WTC11 (cell line): ENCODE results near the gene SLC25A25. TPM values are rescaled to one million over a fixed set of nuclear protein-coding genes. Genes with fewer than 3 reads are reported as not detected.
A peak's percentile ranks its signal among the peaks of the same experiment; 100 is the strongest.

Experiments used
- ATAC-seq: fragments of 200-7000 bp; cut with Tn5 transposase; 2 replicates; pipeline ENCODE4 v1.10.0; 2021; ENCODE audit warnings: mild to moderate bottlenecking, moderate library complexity
- CTCF ChIA-PET: fragments of 300-600 bp; sonication (Branson Sonifier 250); formaldehyde crosslinking; loops from one replicate; lab custom pipeline; 2021; ENCODE audit warnings: antibody characterized with exemption; lab: Charles Lee
- POLR2A ChIA-PET: fragments of 350-600 bp; sonication (Branson Sonifier 250); formaldehyde crosslinking; loops from one replicate; lab custom pipeline; 2021; ENCODE audit warnings: antibody characterized with exemption; lab: Charles Lee
- DNase-seq: peaks from one replicate; pipeline ENCODE4 v3.0.0; 2021; ENCODE audit warnings: low spot score
- H3K27ac Mint-ChIP-seq: 2 replicates; pipeline ENCODE4 v1.8.0; 2021; ENCODE audit warnings: mixed read lengths
- H3K27me3 Mint-ChIP-seq: 2 replicates; pipeline ENCODE4 v1.8.0; 2021; ENCODE audit warnings: low read depth, mild to moderate bottlenecking, moderate library complexity, mixed read lengths
- H3K36me3 Mint-ChIP-seq: 2 replicates; pipeline ENCODE4 v1.8.0; 2021; ENCODE audit warnings: mixed read lengths
- H3K4me1 Mint-ChIP-seq: 2 replicates; pipeline ENCODE4 v1.8.0; 2022; ENCODE audit warnings: mixed read lengths
- H3K4me3 Mint-ChIP-seq: 2 replicates; pipeline ENCODE4 v1.8.0; 2021; ENCODE audit warnings: mild to moderate bottlenecking, moderate library complexity, mixed read lengths
- H3K9me3 Mint-ChIP-seq: 2 replicates; pipeline ENCODE4 v1.8.0; 2021; ENCODE audit warnings: mixed read lengths
- GABPB1 ChIP-seq: sonication (generic); formaldehyde crosslinking; IDR thresholded peaks from 2 replicates; pipeline ENCODE4 v1.8.1; 2023; ENCODE audit warnings: mild to moderate bottlenecking, missing genetic modification reagents
- NR2C2 ChIP-seq: sonication (generic); formaldehyde crosslinking; IDR thresholded peaks from 2 replicates; pipeline ENCODE4 v1.8.0; 2022; ENCODE audit warnings: mild to moderate bottlenecking, missing genetic modification reagents
- total RNA-seq: library from RNA; stranded (reverse); gene quantifications from 3 replicates; pipeline ENCODE4 v1.2.3, GENCODE V29; 2021
- TF ChIP-seq, protein P1 (sequence below): fragments of 250-450 bp; sonication (Bioruptor Pico); IDR thresholded peaks from 2 replicates; pipeline ENCODE4 v1.9.0; 2021; ENCODE audit warnings: mild to moderate bottlenecking
- TF ChIP-seq, protein P2 (sequence below): fragments of 250-450 bp; sonication (Bioruptor Pico); IDR thresholded peaks from 2 replicates; pipeline ENCODE4 v1.9.0; 2021; ENCODE audit warnings: moderate library complexity, mild to moderate bottlenecking, inconsistent platforms, borderline replicate concordance
- TF ChIP-seq, protein P3 (sequence below): sonication (generic); formaldehyde crosslinking; IDR thresholded peaks from 2 replicates; pipeline ENCODE4 v1.8.1; 2022; ENCODE audit warnings: mild to moderate bottlenecking, moderate library complexity, missing genetic modification reagents
- TF ChIP-seq, protein P4 (sequence below): sonication (generic); formaldehyde crosslinking; conservative IDR thresholded peaks from 2 replicates; pipeline ENCODE4 v1.8.1; 2022; ENCODE audit warnings: mild to moderate bottlenecking, missing genetic modification reagents

Gene SLC25A25
- total RNA-seq, 1 experiment from 2014 or later: 17.4 TPM

DNA sequence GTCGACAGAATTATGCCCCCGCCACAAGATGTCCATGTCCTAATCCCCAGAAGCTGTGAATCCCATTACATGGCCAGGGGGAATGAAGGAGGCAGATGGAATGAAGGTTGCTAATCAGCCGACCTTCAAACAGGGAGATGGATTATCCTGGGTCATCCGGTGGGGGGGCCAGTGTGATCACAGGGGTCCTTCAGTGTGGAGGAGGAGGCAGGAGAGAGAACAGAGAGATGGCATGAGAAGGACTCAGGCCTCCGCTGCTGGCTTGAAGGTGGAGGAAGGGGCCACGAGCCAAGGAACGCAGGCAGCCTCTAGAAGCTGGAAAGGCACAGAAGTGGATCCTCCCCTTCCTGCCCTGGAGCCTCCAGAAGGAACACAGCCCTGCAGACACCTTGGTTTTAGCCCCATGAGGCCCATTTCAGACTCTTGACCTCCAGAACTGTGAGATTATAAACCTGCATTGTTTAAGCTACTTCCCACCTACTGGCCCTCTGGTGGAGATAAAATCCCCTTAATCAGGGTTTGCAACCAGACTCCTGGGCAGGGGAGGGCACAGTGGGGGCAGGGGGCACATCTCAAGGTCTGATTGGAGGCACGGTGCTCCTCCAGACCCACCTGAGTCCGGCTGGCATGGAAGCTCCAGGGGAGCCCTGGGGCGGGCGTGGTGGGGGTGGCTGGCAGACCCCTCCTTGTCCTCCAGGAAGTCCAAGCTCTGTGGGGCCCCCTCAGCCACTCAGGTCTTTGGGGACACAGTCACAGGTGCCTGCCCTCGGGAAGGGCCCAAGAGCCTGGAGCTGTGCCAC lies 45.7 kb downstream of the SLC25A25 start (continued):
- TF ChIP-seq, protein P1, sequence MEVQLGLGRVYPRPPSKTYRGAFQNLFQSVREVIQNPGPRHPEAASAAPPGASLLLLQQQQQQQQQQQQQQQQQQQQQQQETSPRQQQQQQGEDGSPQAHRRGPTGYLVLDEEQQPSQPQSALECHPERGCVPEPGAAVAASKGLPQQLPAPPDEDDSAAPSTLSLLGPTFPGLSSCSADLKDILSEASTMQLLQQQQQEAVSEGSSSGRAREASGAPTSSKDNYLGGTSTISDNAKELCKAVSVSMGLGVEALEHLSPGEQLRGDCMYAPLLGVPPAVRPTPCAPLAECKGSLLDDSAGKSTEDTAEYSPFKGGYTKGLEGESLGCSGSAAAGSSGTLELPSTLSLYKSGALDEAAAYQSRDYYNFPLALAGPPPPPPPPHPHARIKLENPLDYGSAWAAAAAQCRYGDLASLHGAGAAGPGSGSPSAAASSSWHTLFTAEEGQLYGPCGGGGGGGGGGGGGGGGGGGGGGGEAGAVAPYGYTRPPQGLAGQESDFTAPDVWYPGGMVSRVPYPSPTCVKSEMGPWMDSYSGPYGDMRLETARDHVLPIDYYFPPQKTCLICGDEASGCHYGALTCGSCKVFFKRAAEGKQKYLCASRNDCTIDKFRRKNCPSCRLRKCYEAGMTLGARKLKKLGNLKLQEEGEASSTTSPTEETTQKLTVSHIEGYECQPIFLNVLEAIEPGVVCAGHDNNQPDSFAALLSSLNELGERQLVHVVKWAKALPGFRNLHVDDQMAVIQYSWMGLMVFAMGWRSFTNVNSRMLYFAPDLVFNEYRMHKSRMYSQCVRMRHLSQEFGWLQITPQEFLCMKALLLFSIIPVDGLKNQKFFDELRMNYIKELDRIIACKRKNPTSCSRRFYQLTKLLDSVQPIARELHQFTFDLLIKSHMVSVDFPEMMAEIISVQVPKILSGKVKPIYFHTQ (CRISPR knock-in tag): no peak
- TF ChIP-seq, protein P2, sequence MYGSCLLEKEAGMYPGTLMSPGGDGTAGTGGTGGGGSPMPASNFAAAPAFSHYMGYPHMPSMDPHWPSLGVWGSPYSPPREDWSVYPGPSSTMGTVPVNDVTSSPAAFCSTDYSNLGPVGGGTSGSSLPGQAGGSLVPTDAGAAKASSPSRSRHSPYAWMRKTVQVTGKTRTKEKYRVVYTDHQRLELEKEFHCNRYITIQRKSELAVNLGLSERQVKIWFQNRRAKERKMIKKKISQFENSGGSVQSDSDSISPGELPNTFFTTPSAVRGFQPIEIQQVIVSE (CRISPR knock-in tag): no peak
- no peak for TF ChIP-seq NR2C2 (CRISPR knock-in tag)
- TF ChIP-seq, all 79 proteins: peak for 0

DNA sequence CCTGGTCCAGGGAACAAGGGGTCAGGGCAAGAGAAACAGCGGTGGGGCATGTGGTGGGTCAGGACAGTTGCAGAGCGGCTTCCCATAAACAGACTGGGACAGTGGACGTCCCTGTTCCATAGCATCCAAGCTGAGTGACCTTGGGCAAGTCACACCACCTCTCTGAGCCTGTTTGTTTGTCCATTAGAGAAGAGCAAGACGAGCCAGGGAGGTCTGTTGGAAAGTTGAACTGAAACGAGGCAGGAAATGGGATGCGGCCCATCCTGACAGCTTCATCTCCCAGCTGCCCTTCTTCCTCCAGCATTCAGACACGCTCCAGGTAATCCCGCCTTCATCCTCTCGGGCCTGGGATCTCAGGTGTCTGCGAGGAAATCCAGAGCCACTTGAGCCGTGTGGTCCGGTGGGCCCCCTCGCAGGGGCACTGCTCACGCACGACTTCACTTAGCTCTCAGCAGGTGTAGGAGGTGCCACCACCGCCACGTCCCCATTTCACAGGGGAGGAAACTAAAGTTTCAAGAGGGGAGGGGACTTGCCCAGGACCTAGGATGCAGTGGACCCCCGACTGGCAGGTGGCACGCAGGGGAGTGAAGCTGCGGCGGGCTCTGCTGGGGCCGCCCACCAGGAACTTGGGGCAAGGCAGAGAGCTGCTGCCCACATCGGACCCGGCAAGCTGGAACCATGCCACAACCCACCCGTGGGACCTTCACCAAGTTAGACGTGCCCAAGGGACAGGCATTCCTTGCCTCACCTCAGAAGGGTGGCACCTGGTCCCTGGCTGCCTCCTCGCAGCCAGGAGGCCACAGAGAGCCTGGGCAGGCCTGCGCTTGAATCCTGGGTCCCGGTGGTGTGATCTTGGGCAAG lies 46.5 kb downstream of the SLC25A25 start:
- CTCF ChIA-PET: interaction anchor here (1.0 to 4.3 kb wide), 2 partner anchors 10 to 12 kb away, joined by 3 to 32 read pairs; no protein-coding TSS in a partner anchor
- peaks cover 3% of the 10 kb centered on the region; the same call in 1 of the 2 replicates for H3K9me3 Mint-ChIP-seq

DNA sequence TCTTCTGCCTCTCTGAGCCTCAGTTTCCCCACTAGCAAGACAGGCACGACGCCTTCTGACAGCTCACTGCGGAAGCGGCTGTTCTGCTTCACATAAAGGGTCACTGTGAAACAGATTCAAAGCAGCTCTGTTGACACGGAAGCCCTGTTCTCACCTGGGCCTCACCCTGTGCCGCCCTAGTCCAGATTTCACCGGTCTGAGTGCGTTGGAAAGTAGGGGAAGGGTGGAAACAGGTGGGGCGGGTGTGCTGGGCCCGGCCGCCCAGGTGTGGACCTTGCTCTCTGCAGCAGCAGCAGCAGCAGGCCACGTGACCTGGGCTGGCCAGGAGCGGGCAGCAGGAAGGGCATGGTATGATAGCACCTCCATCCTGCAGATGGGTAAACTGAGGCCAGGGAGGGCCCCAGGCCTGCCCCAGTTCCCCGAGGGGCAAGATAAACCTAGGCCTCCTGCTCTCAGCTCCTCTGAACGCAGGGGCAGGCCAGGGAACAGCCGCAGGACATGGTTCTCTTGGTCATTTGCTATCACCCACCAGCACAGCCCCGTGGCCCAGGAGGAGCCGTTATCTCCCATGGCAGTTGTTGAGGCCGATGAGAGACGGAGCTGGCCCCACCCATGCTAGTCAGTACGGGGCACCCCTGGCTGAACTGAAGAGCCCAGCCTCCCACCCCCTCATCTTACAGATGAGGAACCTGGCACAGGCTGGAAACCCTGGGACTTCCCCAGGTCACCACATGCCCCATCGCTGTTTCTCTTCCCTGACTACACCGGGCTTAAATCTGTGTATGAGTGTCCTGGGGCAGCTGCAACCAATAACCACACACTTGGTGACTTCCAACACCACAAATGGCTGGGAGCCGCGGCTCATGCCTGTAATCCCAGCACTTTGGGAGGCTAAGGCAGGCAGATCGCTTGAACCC lies 47.4 kb downstream of the SLC25A25 start:
- Mint-ChIP-seq H3K27ac (no peak overlapping the region), H3K36me3 (peaks cover 11% of the 10 kb centered on the region), H3K4me3 (no peak overlapping the region), H3K9me3 (peaks cover 3% of the 10 kb centered on the region; the same call in 1 of the 2 replicates), H3K4me1 (peaks cover 10% of the 10 kb centered on the region), H3K27me3 (no peaks in the 10 kb centered on the region)
- ChIA-PET POLR2A (interaction anchor here (0.5 kb wide), 1 partner anchor 183 kb away, joined by 3 read pairs; no protein-coding TSS in a partner anchor), CTCF (interaction anchor here (0.6 to 4.3 kb wide), 4 partner anchors 9 to 160 kb away, joined by 3 to 32 read pairs (median 3); no protein-coding TSS in a partner anchor)
- DNase-seq: no peak
- no peak for ATAC-seq
- TF ChIP-seq, protein P3, sequence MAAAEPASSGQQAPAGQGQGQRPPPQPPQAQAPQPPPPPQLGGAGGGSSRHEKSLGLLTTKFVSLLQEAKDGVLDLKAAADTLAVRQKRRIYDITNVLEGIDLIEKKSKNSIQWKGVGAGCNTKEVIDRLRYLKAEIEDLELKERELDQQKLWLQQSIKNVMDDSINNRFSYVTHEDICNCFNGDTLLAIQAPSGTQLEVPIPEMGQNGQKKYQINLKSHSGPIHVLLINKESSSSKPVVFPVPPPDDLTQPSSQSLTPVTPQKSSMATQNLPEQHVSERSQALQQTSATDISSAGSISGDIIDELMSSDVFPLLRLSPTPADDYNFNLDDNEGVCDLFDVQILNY: no peak
- TF ChIP-seq GABPB1 (CRISPR knock-in tag): peak; percentile 73

More for the DNA sequence above, 46.5 kb downstream of the SLC25A25 start:
- DNase-seq (no peak), ATAC-seq (no peak)
- POLR2A ChIA-PET: interaction anchor here (0.5 kb wide), 1 partner anchor 182 kb away, joined by 3 read pairs; no protein-coding TSS in a partner anchor
- Mint-ChIP-seq H3K27ac (no peak overlapping the region), H3K27me3 (no peaks in the 10 kb centered on the region), H3K4me1 (peaks cover 13% of the 10 kb centered on the region), H3K36me3 (peaks cover 11% of the 10 kb centered on the region), H3K4me3 (no peak overlapping the region)
- TF ChIP-seq, protein P4, sequence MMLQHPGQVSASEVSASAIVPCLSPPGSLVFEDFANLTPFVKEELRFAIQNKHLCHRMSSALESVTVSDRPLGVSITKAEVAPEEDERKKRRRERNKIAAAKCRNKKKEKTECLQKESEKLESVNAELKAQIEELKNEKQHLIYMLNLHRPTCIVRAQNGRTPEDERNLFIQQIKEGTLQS (CRISPR knock-in tag): no peak
